CD4-positive, alpha-beta memory T cell (primary cell): ENCODE results near the gene CCIN. TPM values are rescaled to one million over a fixed set of nuclear protein-coding genes. Genes with fewer than 3 reads are reported as not detected.
A peak's percentile ranks its signal among the peaks of the same experiment; 100 is the strongest.

Experiments
- CTCF ChIA-PET: fragments of 350-600 bp; sonication (Branson Sonifier 250); formaldehyde crosslinking; loops from one replicate; lab custom pipeline; 2021; ENCODE audit warnings: inconsistent platforms; ENCODE audit not compliant: partially characterized antibody; lab: Charles Lee
- POLR2A ChIA-PET: fragments of 350-600 bp; sonication (Branson Sonifier 250); formaldehyde crosslinking; loops from one replicate; lab custom pipeline; 2021; ENCODE audit not compliant: partially characterized antibody; lab: Charles Lee
- DNase-seq, 5 donors: peaks; one replicate each; pipeline versions ENCODE4 v3.0.0 to v3.0.0-alpha.2; 2020 to 2022; ENCODE audit warnings: mixed read lengths in 1 of 5
- H3K27ac ChIP-seq: one replicate; pipeline ENCODE4 v1.7.0; 2013; ENCODE audit warnings: low read depth, low read length
- H3K27me3 ChIP-seq: 2 replicates; pipeline ENCODE4 v1.7.0; 2013; ENCODE audit warnings: mild to moderate bottlenecking, low read length, moderate library complexity; ENCODE audit not compliant: insufficient read depth
- H3K36me3 ChIP-seq: 2 replicates; pipeline ENCODE4 v1.7.0; 2013; ENCODE audit warnings: mild to moderate bottlenecking, low read length, moderate library complexity; ENCODE audit not compliant: insufficient read depth
- H3K4me1 ChIP-seq: 2 replicates; pipeline ENCODE4 v1.7.0; 2013; ENCODE audit warnings: mild to moderate bottlenecking, low read length, moderate library complexity; ENCODE audit not compliant: insufficient read depth
- H3K4me3 ChIP-seq, 2 donors: one replicate each; pipeline ENCODE4 v1.7.0; 2013; ENCODE audit warnings: low read length in 2 of 2, mild to moderate bottlenecking in 1 of 2
- H3K9me3 ChIP-seq, 2 donors: one replicate each; pipeline ENCODE4 v1.7.0; 2013; ENCODE audit warnings: low read length in 2 of 2, control low read depth in 1 of 2; ENCODE audit not compliant: control insufficient read depth in 1 of 2
- H3K27ac Mint-ChIP-seq, 7 donors: one replicate each; pipeline ENCODE4 v1.8.0; 2020 to 2021; ENCODE audit warnings: mixed read lengths in 7 of 7, mild to moderate bottlenecking in 6 of 7, inconsistent platforms in 3 of 7, moderate library complexity in 3 of 7
- H3K27me3 Mint-ChIP-seq, 2 donors: one replicate each; pipeline ENCODE4 v1.8.0; 2020 to 2021; ENCODE audit warnings: mixed read lengths in 2 of 2
- H3K36me3 Mint-ChIP-seq, 2 donors: one replicate each; pipeline ENCODE4 v1.8.0; 2020 to 2021; ENCODE audit warnings: mixed read lengths in 2 of 2, inconsistent platforms in 1 of 2, mild to moderate bottlenecking in 1 of 2
- H3K4me1 Mint-ChIP-seq, 4 donors: one replicate each; pipeline ENCODE4 v1.8.0; 2020 to 2021; ENCODE audit warnings: mixed read lengths in 4 of 4, mild to moderate bottlenecking in 1 of 4
- H3K4me3 Mint-ChIP-seq, 8 donors: one replicate each; pipeline ENCODE4 v1.8.0; 2020 to 2021; ENCODE audit warnings: mixed read lengths in 8 of 8, mild to moderate bottlenecking in 7 of 8, moderate library complexity in 6 of 8, inconsistent platforms in 3 of 8
- H3K9me3 Mint-ChIP-seq, 8 donors: one replicate each; pipeline ENCODE4 v1.8.0; 2020 to 2021; ENCODE audit warnings: mixed read lengths in 8 of 8, mild to moderate bottlenecking in 5 of 8, inconsistent platforms in 3 of 8, moderate library complexity in 1 of 8
- intact Hi-C: fragments of 100-400 bp; cut with micrococcal nuclease; formaldehyde crosslinking; loops from one replicate; pipeline ENCODE4 v1.15.1; 2023
- polyA plus RNA-seq, 2 donors: library from polyadenylated mRNA; unstranded; fragments of 300-500 nt; fragmentation: Illumina TruSeq; gene quantifications; one replicate each; pipeline ENCODE4 v1.2.3, GENCODE V29; 2021
- total RNA-seq, 2 experiments: library from RNA; stranded (reverse); gene quantifications; one replicate each; pipeline ENCODE4 v1.2.3, GENCODE V29; 2021

CCIN gene
- total and polyA plus RNA-seq, 4 experiments from 2014 or later = not detected

- peak; percentile 34 to 56 (median 41) for DNase-seq
- Mint-ChIP-seq H3K4me1 (peaks cover 72 to 100% (median 92%) of the 10 kb centered on the region in 4 donors), H3K4me3 (peak overlapping the region; percentile 88 to 97 (median 92)), H3K27ac (peak overlapping the region; percentile 95 to 100 (median 98)), H3K27me3 (no peaks in the 10 kb centered on the region), H3K36me3 (peaks cover 34 to 59% of the 10 kb centered on the region in 2 donors), H3K9me3 (peaks cover 0 to 13% (median 8%) of the 10 kb centered on the region in 8 donors)
- H3K4me1 ChIP-seq = peaks cover 100% of the 10 kb centered on the region
- peak overlapping the region; percentile 50 to 58 for H3K4me3 ChIP-seq
- CTCF ChIA-PET = interaction anchor here (0.8 to 9.9 kb wide), 5 partner anchors 8 to 46 kb away, joined by 3 to 100 read pairs (median 9); partner anchors contain the start of gene CLTA
- intact Hi-C loops = loop anchor here (1.0 kb wide), 1 partner anchor 8 kb away; the partner anchor contains the start of gene GLIPR2
- H3K27ac ChIP-seq = peak overlapping the region; percentile 73
- no peaks in the 10 kb centered on the region for H3K27me3 ChIP-seq
- peaks cover 0 to 7% of the 10 kb centered on the region in 2 donors for H3K9me3 ChIP-seq
- POLR2A ChIA-PET = interaction anchor here (0.7 to 9.3 kb wide), 14 partner anchors 4 to 342 kb away, joined by 3 to 159 read pairs (median 4); partner anchors contain the start of genes CLTA and GLIPR2
- H3K36me3 ChIP-seq = no peaks in the 10 kb centered on the region
Measured at GRCh38 chr9:36144309-36145232, 24.6 kb upstream of the CCIN start.

GRCh38 chr9:36145970-36146369 is 23.2 kb upstream of the CCIN start:
- no peak for DNase-seq
- H3K4me1 Mint-ChIP-seq = peaks cover 68 to 100% (median 89%) of the 10 kb centered on the region in 4 donors
- H3K27me3 Mint-ChIP-seq = no peaks in the 10 kb centered on the region
- Histone ChIP-seq H3K4me3 (no peak overlapping the region), H3K4me1 (peaks cover 100% of the 10 kb centered on the region), H3K27me3 (no peaks in the 10 kb centered on the region), H3K9me3 (peaks cover 0 to 7% of the 10 kb centered on the region in 2 donors), H3K36me3 (no peaks in the 10 kb centered on the region), H3K27ac (peak overlapping the region; percentile 73)
- ChIA-PET POLR2A (interaction anchor here (9.2 kb wide), 1 partner anchor 6 kb away, joined by 159 read pairs; the partner anchor contains the start of gene GLIPR2), CTCF (no interaction called here)
- peaks cover 40 to 60% of the 10 kb centered on the region in 2 donors for H3K36me3 Mint-ChIP-seq
- peak overlapping the region; percentile 84 to 100 (median 98) for H3K27ac Mint-ChIP-seq
- intact Hi-C loops = no loop called here
- H3K9me3 Mint-ChIP-seq = peaks cover 0 to 13% (median 8%) of the 10 kb centered on the region in 8 donors
- H3K4me3 Mint-ChIP-seq = peak overlapping the region in 6 of 8 donors; percentile 28 to 97 (median 94)

- Histone ChIP-seq H3K4me3 (no peak overlapping the region), H3K9me3 (peaks cover 0 to 7% of the 10 kb centered on the region in 2 donors), H3K27me3 (no peaks in the 10 kb centered on the region), H3K4me1 (peaks cover 100% of the 10 kb centered on the region), H3K36me3 (no peaks in the 10 kb centered on the region), H3K27ac (peak overlapping the region; percentile 73)
- no peaks in the 10 kb centered on the region for H3K27me3 Mint-ChIP-seq
- peak overlapping the region in 6 of 8 donors; percentile 14 to 97 (median 40) for H3K4me3 Mint-ChIP-seq
- intact Hi-C loops = no loop called here
- H3K9me3 Mint-ChIP-seq = peaks cover 0 to 13% (median 8%) of the 10 kb centered on the region in 8 donors
- no peak for DNase-seq
- CTCF ChIA-PET = interaction anchor here (1.0 kb wide), 1 partner anchor 18 kb away, joined by 3 read pairs; no protein-coding TSS in a partner anchor
- peak overlapping the region in 6 of 7 donors; percentile 94 to 100 (median 97) for H3K27ac Mint-ChIP-seq
- peaks cover 42 to 63% of the 10 kb centered on the region in 2 donors for H3K36me3 Mint-ChIP-seq
- peaks cover 72 to 100% (median 89%) of the 10 kb centered on the region in 4 donors for H3K4me1 Mint-ChIP-seq
- POLR2A ChIA-PET = interaction anchor here (9.2 kb wide), 1 partner anchor 7 kb away, joined by 159 read pairs; the partner anchor contains the start of gene GLIPR2
Measured at GRCh38 chr9:36146651-36147050, 22.5 kb upstream of the CCIN start.

GRCh38 chr9:36147441-36148175 is 21.6 kb upstream of the CCIN start:
- ChIA-PET POLR2A (interaction anchor here (0.9 to 9.2 kb wide), 4 partner anchors 8 to 43 kb away, joined by 3 to 159 read pairs (median 9); partner anchors contain the start of genes CLTA and GLIPR2), CTCF (interaction anchor here (0.9 to 5.8 kb wide), 6 partner anchors 11 to 46 kb away, joined by 3 to 49 read pairs (median 4); partner anchors contain the start of gene GLIPR2)
- Histone ChIP-seq H3K4me3 (no peak overlapping the region), H3K4me1 (peaks cover 100% of the 10 kb centered on the region), H3K27ac (peak overlapping the region; percentile 73), H3K36me3 (no peaks in the 10 kb centered on the region), H3K9me3 (peaks cover 0 to 7% of the 10 kb centered on the region in 2 donors), H3K27me3 (no peaks in the 10 kb centered on the region)
- DNase-seq = no peak
- Mint-ChIP-seq H3K27ac (peak overlapping the region; percentile 61 to 95 (median 92)), H3K9me3 (peaks cover 0 to 13% (median 8%) of the 10 kb centered on the region in 8 donors), H3K4me1 (peaks cover 70 to 99% (median 87%) of the 10 kb centered on the region in 4 donors), H3K4me3 (peak overlapping the region in 6 of 8 donors; percentile 27 to 77 (median 42)), H3K36me3 (peaks cover 46 to 68% of the 10 kb centered on the region in 2 donors), H3K27me3 (no peaks in the 10 kb centered on the region)
- intact Hi-C loops = no loop called here

GRCh38 chr9:36148311-36149051 is 20.7 kb upstream of the CCIN start:
- POLR2A ChIA-PET = interaction anchor here (0.8 to 9.2 kb wide), 5 partner anchors 9 to 42 kb away, joined by 3 to 159 read pairs (median 4); partner anchors contain the start of genes CLTA and GLIPR2
- no peaks in the 10 kb centered on the region for H3K36me3 ChIP-seq
- peak overlapping the region in 7 of 8 donors; percentile 17 to 77 (median 42) for H3K4me3 Mint-ChIP-seq
- H3K4me1 Mint-ChIP-seq = peaks cover 68 to 99% (median 83%) of the 10 kb centered on the region in 4 donors
- H3K27me3 Mint-ChIP-seq = no peaks in the 10 kb centered on the region
- H3K4me1 ChIP-seq = peaks cover 100% of the 10 kb centered on the region
- DNase-seq = peak; percentile 56 to 88 (median 61)
- intact Hi-C loops = no loop called here
- H3K27ac Mint-ChIP-seq = peak overlapping the region; percentile 61 to 95 (median 92)
- H3K36me3 Mint-ChIP-seq = peaks cover 45 to 65% of the 10 kb centered on the region in 2 donors
- peak overlapping the region; percentile 73 for H3K27ac ChIP-seq
- peaks cover 0 to 13% (median 8%) of the 10 kb centered on the region in 8 donors for H3K9me3 Mint-ChIP-seq
- peaks cover 0 to 7% of the 10 kb centered on the region in 2 donors for H3K9me3 ChIP-seq
- CTCF ChIA-PET = interaction anchor here (0.9 to 5.8 kb wide), 10 partner anchors 9 to 46 kb away, joined by 3 to 49 read pairs (median 4); partner anchors contain the start of gene GLIPR2
- no peak overlapping the region for H3K4me3 ChIP-seq
- no peaks in the 10 kb centered on the region for H3K27me3 ChIP-seq
